CD4-positive, alpha-beta memory T cell (primary cell): Measurements from ENCODE around the gene CRYGA. TPM values are rescaled to one million over a fixed set of nuclear protein-coding genes. Genes with fewer than 3 reads are reported as not detected.

Experiments
- polyA plus RNA-seq, 2 donors: library from polyadenylated mRNA; unstranded; fragments of 300-500 nt; fragmentation: Illumina TruSeq; gene quantifications; one replicate each; pipeline ENCODE4 v1.2.3, GENCODE V29; 2021
- total RNA-seq, 2 experiments: library from RNA; stranded (reverse); gene quantifications; one replicate each; pipeline ENCODE4 v1.2.3, GENCODE V29; 2021

The CRYGA gene
- total and polyA plus RNA-seq, 4 experiments from 2014 or later = not detected

Other genes with a start within 250 kb of the CRYGA start
- 10 to 100 TPM; 14.7 to 16.1 TPM for gene PLEKHM3, start 138.1 kb downstream of the CRYGA start, total RNA-seq
- 1 to 10 TPM; 2.9 to 3.9 TPM for gene PLEKHM3, start 138.1 kb downstream of the CRYGA start, polyA plus RNA-seq
- not detected for gene CRYGD, start 39.1 kb downstream of the CRYGA start, total RNA-seq
- gene CRYGD, start 39.1 kb downstream of the CRYGA start, polyA plus RNA-seq = not detected
- not detected for gene CRYGC, start 33.8 kb downstream of the CRYGA start, total RNA-seq
- not detected for gene CRYGC, start 33.8 kb downstream of the CRYGA start, polyA plus RNA-seq
- gene CRYGB, start 17.4 kb downstream of the CRYGA start, total RNA-seq = not detected
- not detected for gene CRYGB, start 17.4 kb downstream of the CRYGA start, polyA plus RNA-seq
- gene C2orf80, start 26.4 kb upstream of the CRYGA start, total RNA-seq = not detected
- not detected for gene C2orf80, start 26.4 kb upstream of the CRYGA start, polyA plus RNA-seq
- 10 to 100 TPM; 25.6 to 25.9 TPM for gene IDH1, start 91.5 kb upstream of the CRYGA start, total RNA-seq
- gene IDH1, start 91.5 kb upstream of the CRYGA start, polyA plus RNA-seq = 1 to 10 TPM; 5.9 to 6.1 TPM
- 10 to 100 TPM; 44.5 to 45.8 TPM for gene PIKFYVE, start 102.7 kb upstream of the CRYGA start, total RNA-seq
- gene PIKFYVE, start 102.7 kb upstream of the CRYGA start, polyA plus RNA-seq = 1 to 10 TPM; 3.3 to 8.3 TPM
- under 1 TPM in 1 of 2 experiments, not detected in 1; 0.17 TPM for gene PTH2R, start 243.2 kb upstream of the CRYGA start, total RNA-seq
- not detected for gene PTH2R, start 243.2 kb upstream of the CRYGA start, polyA plus RNA-seq